B cell (primary cell): ENCODE measurements around the gene ETV3. TPM values are rescaled to one million over a fixed set of nuclear protein-coding genes. Genes with fewer than 3 reads are reported as not detected.

Experiments used
- ATAC-seq: fragments of 200-7000 bp; cut with Tn5 transposase; one replicate; pipeline ENCODE4 v1.10.0; 2021; ENCODE audit warnings: low read depth, mild to moderate bottlenecking, moderate number of reproducible peaks, moderate library complexity
- CTCF ChIA-PET: fragments of 350-600 bp; sonication (Branson Sonifier 250); formaldehyde crosslinking; loops from one replicate; lab custom pipeline; 2021; ENCODE audit warnings: antibody characterized with exemption, inconsistent platforms; lab: Charles Lee
- POLR2A ChIA-PET: fragments of 350-600 bp; sonication (Branson Sonifier 250); formaldehyde crosslinking; loops from one replicate; lab custom pipeline; 2021; ENCODE audit warnings: antibody characterized with exemption; lab: Charles Lee
- DNase-seq: peaks from one replicate; pipeline ENCODE4 v3.0.0; 2013
- H2AFZ ChIP-seq: 2 replicates; pipeline ENCODE4 v1.6.1; 2012; ENCODE audit warnings: mild to moderate bottlenecking, low read depth, low read length; ENCODE audit not compliant: insufficient read depth, poor library complexity, severe bottlenecking
- H3K27ac ChIP-seq, 2 donors: 1 replicate in 1 of 2; 2 replicates in 1 of 2; pipeline ENCODE4 v1.5.1; 2012 to 2013; ENCODE audit warnings: low read length in 2 of 2, mild to moderate bottlenecking in 2 of 2, moderate library complexity in 1 of 2
- H3K27me3 ChIP-seq, 4 experiments: fragments of 200-600 bp in 1 of 4; sonication (generic) in 1 of 4; replicated peaks in 1 of 4; 1 replicate in 2 of 4; 2 replicates in 2 of 4; pipeline versions ENCODE4 v1.6.1 to v1.7.0; 2013 to 2016; ENCODE audit warnings: low read length in 3 of 4, mild to moderate bottlenecking in 2 of 4, mixed read lengths in 1 of 4, moderate library complexity in 1 of 4; ENCODE audit not compliant: insufficient read depth in 4 of 4, control insufficient read depth in 3 of 4; ENCODE audit errors: control extremely low read depth in 1 of 4
- H3K36me3 ChIP-seq, 2 experiments: replicated peaks in 1 of 2; 1 replicate in 1 of 2; 2 replicates in 1 of 2; pipeline versions ENCODE4 v1.6.1 to v1.7.1; 2013; ENCODE audit warnings: low read length in 1 of 2; ENCODE audit not compliant: insufficient read depth in 2 of 2, control insufficient read depth in 1 of 2; ENCODE audit errors: control extremely low read depth in 1 of 2, extremely low read depth in 1 of 2
- H3K4me1 ChIP-seq, 2 donors: fragments of 200-600 bp in 1 of 2; sonication (generic) in 1 of 2; 1 replicate in 1 of 2; 2 replicates in 1 of 2; pipeline versions ENCODE4 v1.5.1 to v1.6.1; 2013 to 2017; ENCODE audit warnings: low read length in 2 of 2; ENCODE audit not compliant: control insufficient read depth in 2 of 2, insufficient read depth in 2 of 2
- H3K4me2 ChIP-seq: replicated peaks from 2 replicates; pipeline ENCODE3; 2012; ENCODE audit warnings: mild to moderate bottlenecking, low read depth, low read length; ENCODE audit not compliant: poor library complexity, severe bottlenecking
- H3K4me3 ChIP-seq, 5 experiments: fragments of 200-600 bp in 1 of 5; sonication (generic) in 1 of 5; 1 replicate in 3 of 5; 2 replicates in 2 of 5; pipeline versions ENCODE4 v1.5.1 to v1.7.0; 2011 to 2016; ENCODE audit warnings: low read length in 4 of 5, mild to moderate bottlenecking in 4 of 5, low read depth in 2 of 5, control low read depth in 1 of 5, moderate library complexity in 1 of 5; ENCODE audit not compliant: insufficient read depth in 1 of 5; ENCODE audit errors: control extremely low read depth in 1 of 5, extremely low read depth in 1 of 5
- H3K79me2 ChIP-seq: fragments of 200-600 bp; sonication (generic); one replicate; pipeline ENCODE4 v1.6.0; 2016; ENCODE audit warnings: low read length; ENCODE audit not compliant: control insufficient read depth, insufficient read depth
- H3K9ac ChIP-seq: fragments of 200-600 bp; sonication (generic); 2 replicates; pipeline ENCODE4 v1.6.1; 2017; ENCODE audit warnings: mild to moderate bottlenecking, low read length, moderate library complexity
- H3K9me3 ChIP-seq, 3 donors: one replicate each; pipeline versions ENCODE4 v1.6.1 to v1.7.1; 2013; ENCODE audit warnings: low read length in 2 of 3; ENCODE audit not compliant: control insufficient read depth in 2 of 3, insufficient read depth in 1 of 3; ENCODE audit errors: control extremely low read depth in 1 of 3
- H4K20me1 ChIP-seq: 2 replicates; pipeline ENCODE4 v1.6.0; 2012; ENCODE audit warnings: mild to moderate bottlenecking, low read length; ENCODE audit not compliant: insufficient read depth, control insufficient read depth, poor library complexity, severe bottlenecking
- H3K27ac Mint-ChIP-seq: one replicate; pipeline ENCODE4 v1.8.0; 2021; ENCODE audit warnings: mixed read lengths
- H3K27me3 Mint-ChIP-seq: one replicate; pipeline ENCODE4 v1.8.0; 2021; ENCODE audit warnings: mixed read lengths
- H3K4me1 Mint-ChIP-seq: one replicate; pipeline ENCODE4 v1.8.0; 2021; ENCODE audit warnings: mixed read lengths
- H3K4me3 Mint-ChIP-seq: one replicate; pipeline ENCODE4 v1.8.0; 2021; ENCODE audit warnings: mixed read lengths
- H3K9me3 Mint-ChIP-seq: one replicate; pipeline ENCODE4 v1.8.0; 2022; ENCODE audit warnings: mixed read lengths; ENCODE audit not compliant: insufficient read depth
- CTCF ChIP-seq: fragments of 200-600 bp; IDR thresholded peaks from one replicate; pipeline ENCODE4 v1.8.0; 2022; ENCODE audit warnings: antibody characterized with exemption, mild to moderate bottlenecking
- EZH2 ChIP-seq: IDR thresholded peaks from 2 replicates; pipeline ENCODE4 v1.6.1; 2012; ENCODE audit warnings: borderline replicate concordance, low read depth, mild to moderate bottlenecking, moderate library complexity, low read length; ENCODE audit not compliant: insufficient read depth, poor library complexity, severe bottlenecking
- WGBS: methylation state at CpG from one replicate; pipeline ENCODE4 v1.1.5; 2013; ENCODE audit warnings: missing lambda C conversion rate; ENCODE audit not compliant: insufficient coverage; 5-methylcytosine and 5-hydroxymethylcytosine counted together
- intact Hi-C: fragments of 100-400 bp; cut with micrococcal nuclease; formaldehyde crosslinking; loops from one replicate; pipeline ENCODE4 v1.10.0; 2022
- polyA plus RNA-seq: library from polyadenylated mRNA; depleted of rRNA; stranded (reverse); fragments of >200 nt; gene quantifications from 2 replicates; pipeline ENCODE4 v1.2.3, GENCODE V29; 2012
- total RNA-seq, 2 donors: library from RNA; stranded (reverse); fragments of 120-200 nt in 1 of 2; gene quantifications; 1 replicate in 1 of 2; 2 replicates in 1 of 2; pipeline versions ENCODE4 v1.2.3 to v1.2.4, GENCODE V29; 2013 to 2022

ETV3 gene
- total and polyA plus RNA-seq, 2 donors (not counting 1 experiment from before 2014, with no cell fraction given) = 16.7 to 34.1 TPM

- Histone ChIP-seq H3K27ac (no peak overlapping the region), H3K27me3 (peaks cover 0 to 10% (median 2%) of the 10 kb centered on the region in 4 experiments), H3K4me3 (no peak overlapping the region), H4K20me1 (no peaks in the 10 kb centered on the region), H3K9ac (no peak overlapping the region), H3K36me3 (no peaks in the 10 kb centered on the region), H3K4me2 (no peak overlapping the region), H3K79me2 (no peaks in the 10 kb centered on the region), H3K4me1 (peaks cover 0 to 4% of the 10 kb centered on the region in 2 donors), H3K9me3 (peaks cover 0 to 5% (median 0%) of the 10 kb centered on the region in 3 donors), H2AFZ (no peak overlapping the region)
- Mint-ChIP-seq H3K27me3 (peaks cover 36% of the 10 kb centered on the region), H3K9me3 (no peaks in the 10 kb centered on the region), H3K4me1 (peaks cover 5% of the 10 kb centered on the region), H3K27ac (no peak overlapping the region), H3K4me3 (no peak overlapping the region)
- ChIA-PET POLR2A (no interaction called here), CTCF (interaction anchor here (0.9 to 2.5 kb wide), 2 partner anchors 10 to 775 kb away, joined by 3 to 11 read pairs; no protein-coding TSS in a partner anchor)
- intact Hi-C loops = loop anchor here (10.0 kb wide), 1 partner anchor 958 kb away; a partner anchor contains a TSS
- 66% methylated on average over 5 of the region's 5 CpGs for WGBS
- no peak for ATAC-seq
- TF ChIP-seq EZH2 (no peak), CTCF (no peak)
- no peak for DNase-seq
Observed at GRCh38 chr1:157166590-157166989, 28.4 kb upstream of the ETV3 start.

GRCh38 chr1:157163273-157164127 lies 25.3 kb upstream of the ETV3 start:
- no peaks in the 10 kb centered on the region for H3K9me3 Mint-ChIP-seq
- H3K27me3 Mint-ChIP-seq = peaks cover 32% of the 10 kb centered on the region
- TF ChIP-seq CTCF (peak; percentile 91), EZH2 (no peak)
- H3K9ac ChIP-seq = no peak overlapping the region
- H2AFZ ChIP-seq = peak overlapping the region; percentile 78
- H3K27me3 ChIP-seq = peaks cover 0 to 9% (median 2%) of the 10 kb centered on the region in 4 experiments
- CTCF ChIA-PET = interaction anchor here (0.6 to 1.1 kb wide), 5 partner anchors 7 to 708 kb away, joined by 3 to 5 read pairs (median 3); no protein-coding TSS in a partner anchor
- POLR2A ChIA-PET = no interaction called here
- H3K4me3 ChIP-seq = no peak overlapping the region
- no peak overlapping the region for H3K4me3 Mint-ChIP-seq
- H3K4me2 ChIP-seq = peak overlapping the region; percentile 59
- peak; percentile 73 for ATAC-seq
- no peaks in the 10 kb centered on the region for H3K9me3 ChIP-seq
- H3K27ac Mint-ChIP-seq = no peak overlapping the region
- WGBS = 20% methylated on average over 19 of the region's 21 CpGs
- peaks cover 0 to 4% of the 10 kb centered on the region in 2 donors for H3K4me1 ChIP-seq
- peak; percentile 78 for DNase-seq
- H3K79me2 ChIP-seq = no peaks in the 10 kb centered on the region
- H3K4me1 Mint-ChIP-seq = peaks cover 5% of the 10 kb centered on the region
- no peaks in the 10 kb centered on the region for H3K36me3 ChIP-seq
- no peak overlapping the region for H3K27ac ChIP-seq
- H4K20me1 ChIP-seq = no peaks in the 10 kb centered on the region
- intact Hi-C loops = loop anchor here (1.0 to 10.0 kb wide), 2 partner anchors 326 to 961 kb away; a partner anchor contains a TSS
